Fibroblast of lung (primary cell): ENCODE measurements around the gene CDC23.

ENCODE experiments used
- CTCF ChIP-seq, 2 donors: IDR thresholded peaks in 1 of 2; conservative IDR thresholded peaks in 1 of 2; 1 replicate in 1 of 2; 2 replicates in 1 of 2; pipeline ENCODE4 v1.5.1; 2011 to 2012; ENCODE audit warnings: low read length in 2 of 2, control low read depth in 1 of 2, inconsistent platforms in 1 of 2, low read depth in 1 of 2, mild to moderate bottlenecking in 1 of 2
- EZH2 ChIP-seq: IDR thresholded peaks from 2 replicates; pipeline ENCODE4 v1.5.1; 2012; ENCODE audit warnings: low read length, control low read depth, mild to moderate bottlenecking; ENCODE audit errors: missing control alignments

GRCh38 chr5:138149530-138149929, 63.6 kb downstream of the CDC23 start:
- TF ChIP-seq CTCF (conservative IDR thresholded peaks at IDR 0.05 in 1 of 2, IDR thresholded peaks at IDR 0.05 in 1 of 2; ENCODE audit: low read depth in 1 of 2, low read length in 2 of 2), result no peak
- no peak for TF ChIP-seq EZH2
